Loucy (cell line): ENCODE data around the gene CHCHD6.

Experiments used
- H2AFZ ChIP-seq: fragments of 200-600 bp; sonication (generic); 2 replicates; pipeline ENCODE4 v1.6.0; 2016; ENCODE audit warnings: antibody characterized with exemption, mild to moderate bottlenecking, low read length, moderate library complexity
- H3F3A ChIP-seq: fragments of 200-600 bp; 2 replicates; pipeline ENCODE4 v1.6.0; 2016; ENCODE audit warnings: antibody characterized with exemption, low read depth, mild to moderate bottlenecking
- H3K27me3 ChIP-seq: fragments of 200-600 bp; sonication (generic); 2 replicates; pipeline ENCODE4 v1.6.1; 2014; ENCODE audit warnings: low read length, mild to moderate bottlenecking; ENCODE audit not compliant: insufficient read depth, poor library complexity, severe bottlenecking
- H3K36me3 ChIP-seq: fragments of 200-600 bp; sonication (generic); 2 replicates; pipeline ENCODE4 v1.6.1; 2016; ENCODE audit warnings: low read length; ENCODE audit not compliant: insufficient read depth
- H3K4me1 ChIP-seq: fragments of 200-600 bp; sonication (generic); 2 replicates; pipeline ENCODE4 v1.5.1; 2014; ENCODE audit warnings: low read length, mild to moderate bottlenecking; ENCODE audit not compliant: insufficient read depth, poor library complexity, severe bottlenecking
- H3K4me2 ChIP-seq: fragments of 200-600 bp; sonication (generic); 2 replicates; pipeline ENCODE4 v1.6.0; 2014; ENCODE audit warnings: antibody characterized with exemption, low read length, low read depth, mild to moderate bottlenecking; ENCODE audit not compliant: poor library complexity, severe bottlenecking
- H3K4me3 ChIP-seq: fragments of 200-600 bp; sonication (generic); 2 replicates; pipeline ENCODE4 v1.5.1; 2014; ENCODE audit warnings: low read length, mild to moderate bottlenecking, mixed read lengths; ENCODE audit not compliant: poor library complexity, severe bottlenecking
- H3K79me2 ChIP-seq: fragments of 200-600 bp; sonication (generic); 2 replicates; pipeline ENCODE4 v1.6.1; 2014; ENCODE audit warnings: low read length; ENCODE audit not compliant: insufficient read depth
- H3K9ac ChIP-seq: fragments of 200-600 bp; sonication (generic); 2 replicates; pipeline ENCODE4 v1.6.0; 2014; ENCODE audit warnings: mild to moderate bottlenecking, low read depth, low read length, moderate library complexity; ENCODE audit not compliant: poor library complexity, severe bottlenecking
- H3K9me2 ChIP-seq: fragments of 200-600 bp; sonication (generic); replicated peaks from 2 replicates; pipeline ENCODE4 v1.6.1; 2016; ENCODE audit warnings: low read depth, low read length, mixed read lengths
- H3K9me3 ChIP-seq: fragments of 200-600 bp; sonication (generic); 2 replicates; pipeline ENCODE4 v1.6.1; 2014; ENCODE audit warnings: mild to moderate bottlenecking, antibody characterized with exemption, low read length, low read depth; ENCODE audit not compliant: insufficient read depth
- H4K20me1 ChIP-seq: fragments of 200-600 bp; sonication (generic); 2 replicates; pipeline ENCODE4 v1.6.0; 2014; ENCODE audit warnings: antibody characterized with exemption, low read length, mild to moderate bottlenecking; ENCODE audit not compliant: insufficient read depth, poor library complexity, severe bottlenecking
- CTCF ChIP-seq: fragments of 200-600 bp; sonication (generic); conservative IDR thresholded peaks from 2 replicates; pipeline ENCODE4 v1.5.1; 2014; ENCODE audit warnings: mild to moderate bottlenecking, antibody characterized with exemption, low read length
- EZH2phosphoT487 ChIP-seq: fragments of 200-600 bp; IDR thresholded peaks from 2 replicates; pipeline ENCODE4 v1.6.1; 2018; ENCODE audit warnings: antibody characterized with exemption, mild to moderate bottlenecking, moderate library complexity, borderline replicate concordance

CHCHD6 gene

GRCh38 chr3:126854666-126855065, 150.6 kb downstream of the CHCHD6 start:
- no peak overlapping the region for H3K9ac ChIP-seq
- TF ChIP-seq CTCF, result no peak
- TF ChIP-seq EZH2phosphoT487, result no peak
- no peaks in the 10 kb centered on the region for H3K27me3 ChIP-seq
- no peaks in the 10 kb centered on the region for H3K4me1 ChIP-seq
- no peaks in the 10 kb centered on the region for H3K9me3 ChIP-seq
- no peak overlapping the region for H3K4me2 ChIP-seq
- H3F3A ChIP-seq, result no peaks in the 10 kb centered on the region
- H3K9me2 ChIP-seq, result no peaks in the 10 kb centered on the region
- no peaks in the 10 kb centered on the region for H3K79me2 ChIP-seq
- H2AFZ ChIP-seq, result no peak overlapping the region
- no peak overlapping the region for H3K4me3 ChIP-seq
- no peaks in the 10 kb centered on the region for H4K20me1 ChIP-seq
- H3K36me3 ChIP-seq, result no peaks in the 10 kb centered on the region; the same call in 1 of the 2 replicates

- H3F3A ChIP-seq, result no peaks in the 10 kb centered on the region
- H3K4me2 ChIP-seq, result no peak overlapping the region
- H3K4me1 ChIP-seq, result no peaks in the 10 kb centered on the region
- H3K9me3 ChIP-seq, result no peaks in the 10 kb centered on the region
- H3K9me2 ChIP-seq, result no peaks in the 10 kb centered on the region
- H3K27me3 ChIP-seq, result no peaks in the 10 kb centered on the region
- H4K20me1 ChIP-seq, result no peaks in the 10 kb centered on the region
- H2AFZ ChIP-seq, result no peak overlapping the region
- H3K4me3 ChIP-seq, result no peak overlapping the region
- H3K9ac ChIP-seq, result no peak overlapping the region
- H3K79me2 ChIP-seq, result no peaks in the 10 kb centered on the region
- TF ChIP-seq EZH2phosphoT487 (no peak), CTCF (no peak)
- H3K36me3 ChIP-seq, result no peaks in the 10 kb centered on the region; the same call in 1 of the 2 replicates
These were observed 151.3 kb downstream of the CHCHD6 start for GRCh38 chr3:126855374-126855773.

- H3K9me3 ChIP-seq, result no peaks in the 10 kb centered on the region
- no peak for TF ChIP-seq EZH2phosphoT487
- no peak for TF ChIP-seq CTCF
These were observed 153.9 kb downstream of the CHCHD6 start for GRCh38 chr3:126857928-126858327.

More at GRCh38 chr3:126857928-126858327, 153.9 kb downstream of the CHCHD6 start:
- Histone ChIP-seq H2AFZ (no peak overlapping the region), H3K4me1 (no peaks in the 10 kb centered on the region), H3K9ac (no peak overlapping the region), H3F3A (no peaks in the 10 kb centered on the region), H4K20me1 (no peaks in the 10 kb centered on the region), H3K4me3 (no peak overlapping the region), H3K27me3 (no peaks in the 10 kb centered on the region), H3K36me3 (no peaks in the 10 kb centered on the region; the same call in 1 of the 2 replicates), H3K79me2 (no peaks in the 10 kb centered on the region), H3K9me2 (no peaks in the 10 kb centered on the region), H3K4me2 (no peak overlapping the region)
